Measurements from ENCODE around the gene PALLD.

Gene PALLD

GRCh38 chr4:168472920-168473319 lies 23.9 kb upstream of the PALLD start:
- peaks cover 9% of the 10 kb centered on the region; the same call in 1 of the 2 replicates for H3K4me1 ChIP-seq (ENCODE audit: low read length)
- no peaks in the 10 kb centered on the region for H3K79me2 ChIP-seq (ENCODE audit: low read length)
- no peak overlapping the region for H3K4me2 ChIP-seq (ENCODE audit: low read depth, low read length)
- H3K4me3 ChIP-seq (ENCODE audit: low read length): no peak overlapping the region
- H3K27ac ChIP-seq (ENCODE audit: low read length): no peak overlapping the region
- H3K36me3 ChIP-seq (replicated peaks; ENCODE audit: insufficient read depth, low read length): no peaks in the 10 kb centered on the region
- TF ChIP-seq EZH2 (optimal IDR thresholded peaks at IDR 0.05; ENCODE audit: low read depth, low read length) (no peak), EZH2phosphoT487 (IDR thresholded peaks at IDR 0.05; ENCODE audit: low read length) (no peak)
- TF ChIP-seq, protein P1, sequence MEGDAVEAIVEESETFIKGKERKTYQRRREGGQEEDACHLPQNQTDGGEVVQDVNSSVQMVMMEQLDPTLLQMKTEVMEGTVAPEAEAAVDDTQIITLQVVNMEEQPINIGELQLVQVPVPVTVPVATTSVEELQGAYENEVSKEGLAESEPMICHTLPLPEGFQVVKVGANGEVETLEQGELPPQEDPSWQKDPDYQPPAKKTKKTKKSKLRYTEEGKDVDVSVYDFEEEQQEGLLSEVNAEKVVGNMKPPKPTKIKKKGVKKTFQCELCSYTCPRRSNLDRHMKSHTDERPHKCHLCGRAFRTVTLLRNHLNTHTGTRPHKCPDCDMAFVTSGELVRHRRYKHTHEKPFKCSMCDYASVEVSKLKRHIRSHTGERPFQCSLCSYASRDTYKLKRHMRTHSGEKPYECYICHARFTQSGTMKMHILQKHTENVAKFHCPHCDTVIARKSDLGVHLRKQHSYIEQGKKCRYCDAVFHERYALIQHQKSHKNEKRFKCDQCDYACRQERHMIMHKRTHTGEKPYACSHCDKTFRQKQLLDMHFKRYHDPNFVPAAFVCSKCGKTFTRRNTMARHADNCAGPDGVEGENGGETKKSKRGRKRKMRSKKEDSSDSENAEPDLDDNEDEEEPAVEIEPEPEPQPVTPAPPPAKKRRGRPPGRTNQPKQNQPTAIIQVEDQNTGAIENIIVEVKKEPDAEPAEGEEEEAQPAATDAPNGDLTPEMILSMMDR (IDR thresholded peaks at IDR 0.05; ENCODE audit: low read length): no peak
- H3K9me3 ChIP-seq (replicated peaks; ENCODE audit: insufficient read depth, low read length): no peaks in the 10 kb centered on the region
- no peaks in the 10 kb centered on the region for H3F3A ChIP-seq (ENCODE audit: insufficient read depth, low read length)
- no peak overlapping the region for H3K9ac ChIP-seq (ENCODE audit: low read length)
- no peak overlapping the region for H2AFZ ChIP-seq (ENCODE audit: low read length)
- H3K27me3 ChIP-seq (replicated peaks; ENCODE audit: insufficient read depth, low read length): no peaks in the 10 kb centered on the region
- no peaks in the 10 kb centered on the region for H4K20me1 ChIP-seq (ENCODE audit: insufficient read depth, low read length)
- DNase-seq: no peak
- H3K9me2 ChIP-seq (replicated peaks; ENCODE audit: insufficient read depth, low read length): no peaks in the 10 kb centered on the region

DNA sequence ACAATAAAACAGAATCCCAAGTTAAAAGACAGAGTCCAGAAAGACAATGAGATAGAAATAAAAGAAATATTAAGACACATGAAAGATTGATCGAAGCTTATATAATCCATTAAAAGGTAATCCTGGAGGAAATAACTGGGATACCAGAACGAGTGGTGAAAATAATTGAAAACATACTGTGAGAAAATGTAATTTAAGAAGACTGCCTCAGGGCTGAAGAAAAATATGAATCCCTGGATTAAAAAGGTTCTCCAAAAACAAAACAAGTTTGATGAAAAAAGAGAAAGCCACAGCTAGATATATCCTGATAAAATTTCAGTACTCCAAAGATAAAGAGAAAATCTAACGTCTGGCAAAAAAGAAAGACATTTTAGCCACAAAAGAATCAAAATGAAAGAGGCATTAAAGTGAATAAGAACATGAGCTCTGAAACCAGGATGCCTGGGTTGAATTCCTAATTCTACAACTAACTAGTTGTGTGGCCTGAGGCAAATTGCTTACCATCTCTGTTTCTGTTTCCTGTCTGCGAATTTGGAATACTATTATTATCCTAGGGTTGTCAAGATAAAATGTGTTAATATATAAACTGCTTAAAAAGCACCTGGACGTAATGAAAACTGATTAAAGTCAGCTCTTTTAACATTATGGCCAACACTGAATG lies 22.1 kb upstream of the PALLD start:
- Histone ChIP-seq H3K4me2 (ENCODE audit: low read depth, low read length) (0 out of 2 replicates have a peak overlapping the region, but pooled peaks have one; percentile 11), H2AFZ (ENCODE audit: low read length) (no peak overlapping the region), H3K27me3 (replicated peaks; ENCODE audit: insufficient read depth, low read length) (peaks cover 5% of the 10 kb centered on the region; the same call in 1 of the 2 replicates), H3F3A (ENCODE audit: insufficient read depth, low read length) (no peaks in the 10 kb centered on the region), H3K9me3 (replicated peaks; ENCODE audit: insufficient read depth, low read length) (no peaks in the 10 kb centered on the region), H3K4me1 (ENCODE audit: low read length) (peaks cover 9% of the 10 kb centered on the region; the same call in 1 of the 2 replicates), H3K9ac (ENCODE audit: low read length) (no peak overlapping the region), H3K9me2 (replicated peaks; ENCODE audit: insufficient read depth, low read length) (no peaks in the 10 kb centered on the region), H3K36me3 (replicated peaks; ENCODE audit: insufficient read depth, low read length) (no peaks in the 10 kb centered on the region), H3K27ac (ENCODE audit: low read length) (no peak overlapping the region), H3K79me2 (ENCODE audit: low read length) (no peaks in the 10 kb centered on the region), H4K20me1 (ENCODE audit: insufficient read depth, low read length) (no peaks in the 10 kb centered on the region), H3K4me3 (ENCODE audit: low read length) (no peak overlapping the region)
- no peak for DNase-seq
- TF ChIP-seq EZH2phosphoT487 (IDR thresholded peaks at IDR 0.05; ENCODE audit: low read length): no peak

- Histone ChIP-seq H3K27ac (ENCODE audit: low read length) (no peak overlapping the region), H3K27me3 (replicated peaks; ENCODE audit: insufficient read depth, low read length) (peaks cover 5% of the 10 kb centered on the region; the same call in 1 of the 2 replicates), H3K4me3 (ENCODE audit: low read length) (no peak overlapping the region), H3K79me2 (ENCODE audit: low read length) (no peaks in the 10 kb centered on the region), H3K9me2 (replicated peaks; ENCODE audit: insufficient read depth, low read length) (no peaks in the 10 kb centered on the region), H3K36me3 (replicated peaks; ENCODE audit: insufficient read depth, low read length) (no peaks in the 10 kb centered on the region), H3F3A (ENCODE audit: insufficient read depth, low read length) (peaks cover 3% of the 10 kb centered on the region; the same call in 1 of the 2 replicates), H3K4me2 (ENCODE audit: low read depth, low read length) (no peak overlapping the region), H2AFZ (ENCODE audit: low read length) (no peak overlapping the region), H3K9me3 (replicated peaks; ENCODE audit: insufficient read depth, low read length) (no peaks in the 10 kb centered on the region), H4K20me1 (ENCODE audit: insufficient read depth, low read length) (no peaks in the 10 kb centered on the region), H3K9ac (ENCODE audit: low read length) (no peak overlapping the region), H3K4me1 (ENCODE audit: low read length) (peaks cover 9% of the 10 kb centered on the region; the same call in 1 of the 2 replicates)
- no peak for TF ChIP-seq EZH2phosphoT487 (IDR thresholded peaks at IDR 0.05; ENCODE audit: low read length)
- TF ChIP-seq, protein P1 (IDR thresholded peaks at IDR 0.05; ENCODE audit: low read length): no peak
- TF ChIP-seq EZH2 (optimal IDR thresholded peaks at IDR 0.05; ENCODE audit: low read depth, low read length): no peak
- DNase-seq: no peak
Observed at GRCh38 chr4:168475745-168476144, 21.1 kb upstream of the PALLD start.

GRCh38 chr4:168478868-168479267 lies 18.0 kb upstream of the PALLD start:
- no peak overlapping the region for H3K4me2 ChIP-seq (ENCODE audit: low read depth, low read length)
- H3K27ac ChIP-seq (ENCODE audit: low read length): no peak overlapping the region
- no peak overlapping the region for H2AFZ ChIP-seq (ENCODE audit: low read length)
- H3K4me1 ChIP-seq (ENCODE audit: low read length): peaks cover 13% of the 10 kb centered on the region
- no peak for TF ChIP-seq EZH2 (optimal IDR thresholded peaks at IDR 0.05; ENCODE audit: low read depth, low read length)
- TF ChIP-seq EZH2phosphoT487 (IDR thresholded peaks at IDR 0.05; ENCODE audit: low read length): no peak
- TF ChIP-seq, protein P1 (IDR thresholded peaks at IDR 0.05; ENCODE audit: low read length): no peak
- no peaks in the 10 kb centered on the region for H3K79me2 ChIP-seq (ENCODE audit: low read length)
- H4K20me1 ChIP-seq (ENCODE audit: insufficient read depth, low read length): no peaks in the 10 kb centered on the region
- no peak for DNase-seq
- no peaks in the 10 kb centered on the region for H3K9me3 ChIP-seq (replicated peaks; ENCODE audit: insufficient read depth, low read length)
- peaks cover 3% of the 10 kb centered on the region for H3F3A ChIP-seq (ENCODE audit: insufficient read depth, low read length)
- no peaks in the 10 kb centered on the region for H3K9me2 ChIP-seq (replicated peaks; ENCODE audit: insufficient read depth, low read length)
- no peaks in the 10 kb centered on the region for H3K36me3 ChIP-seq (replicated peaks; ENCODE audit: insufficient read depth, low read length)
- H3K9ac ChIP-seq (ENCODE audit: low read length): no peak overlapping the region
- no peak overlapping the region for H3K4me3 ChIP-seq (ENCODE audit: low read length)
- peaks cover 5% of the 10 kb centered on the region; the same call in 1 of the 2 replicates for H3K27me3 ChIP-seq (replicated peaks; ENCODE audit: insufficient read depth, low read length)
